ENCODE data around the gene C5orf63. TPM values are rescaled to one million over a fixed set of nuclear protein-coding genes. Genes with fewer than 3 reads are reported as not detected.

C5orf63 gene
- total and polyA plus RNA-seq, 4 donors: 2.1 to 6.4 (median 3.8) TPM

DNA sequence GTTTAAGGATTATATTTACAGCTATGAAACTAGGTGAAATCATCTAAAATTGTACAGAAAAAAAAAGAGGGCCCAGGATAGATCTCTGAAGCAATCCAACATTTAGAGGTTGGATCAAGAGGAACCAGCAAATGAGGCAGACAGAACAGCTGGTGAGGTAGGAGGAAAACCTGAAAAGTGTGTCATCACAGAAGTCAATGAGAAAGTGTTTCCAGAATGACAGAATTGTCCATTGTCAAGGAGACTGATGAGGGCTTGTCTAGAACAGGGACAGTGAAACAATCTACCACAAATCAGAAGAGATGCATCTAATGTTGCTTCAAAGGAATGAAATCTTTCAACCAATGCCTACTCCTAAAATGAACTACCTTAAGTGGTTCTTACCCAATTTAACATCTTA, 6.6 kb downstream of the C5orf63 start:
- Histone ChIP-seq H3K27me3 (ENCODE audit: control insufficient read depth in 4 of 4, insufficient read depth in 4 of 4, low read length in 3 of 4) (no peaks in the 10 kb centered on the region), H3K27ac (ENCODE audit: low read depth in 1 of 2, low read length in 2 of 2) (no peak overlapping the region), H3K4me1 (ENCODE audit: control insufficient read depth in 4 of 4, insufficient read depth in 4 of 4, low read length in 3 of 4) (no peaks in the 10 kb centered on the region), H3K36me3 (ENCODE audit: control insufficient read depth in 4 of 4, insufficient read depth in 3 of 4, low read depth in 1 of 4, low read length in 3 of 4) (peaks cover 0 to 7% (median 1%) of the 10 kb centered on the region in 4 donors), H3K9ac (ENCODE audit: low read depth in 1 of 2, low read length in 2 of 2) (no peak overlapping the region), H3K9me3 (ENCODE audit: control insufficient read depth in 4 of 4, low read length in 3 of 4) (no peaks in the 10 kb centered on the region), H3K4me3 (ENCODE audit: low read depth in 1 of 3, low read length in 3 of 3) (no peak overlapping the region)
- DNase-seq (ENCODE audit: low spot score): no peak
- TF ChIP-seq FOXA1 (IDR thresholded peaks at IDR 0.05) (no peak), TAF1 (conservative IDR thresholded peaks at IDR 0.05) (no peak), HNF4A (conservative IDR thresholded peaks at IDR 0.05) (no peak), MAX (IDR thresholded peaks at IDR 0.05) (no peak), REST (IDR thresholded peaks at IDR 0.05) (no peak), NR2F2 (IDR thresholded peaks at IDR 0.05) (no peak), CTCF (IDR thresholded peaks at IDR 0.05; ENCODE audit: low read depth, low read length, missing input control) (no peak), YY1 (IDR thresholded peaks at IDR 0.05) (no peak)

GRCh38 chr5:127064253-127064840, 9.0 kb downstream of the C5orf63 start:
- DNase-seq (ENCODE audit: low spot score): no peak
- Histone ChIP-seq H3K36me3 (ENCODE audit: control insufficient read depth in 4 of 4, insufficient read depth in 3 of 4, low read depth in 1 of 4, low read length in 3 of 4) (peaks cover 0 to 3% (median under 1%) of the 10 kb centered on the region in 4 donors), H3K4me3 (ENCODE audit: low read depth in 1 of 3, low read length in 3 of 3) (no peak overlapping the region), H3K27me3 (ENCODE audit: control insufficient read depth in 4 of 4, insufficient read depth in 4 of 4, low read length in 3 of 4) (no peaks in the 10 kb centered on the region), H3K4me1 (ENCODE audit: control insufficient read depth in 4 of 4, insufficient read depth in 4 of 4, low read length in 3 of 4) (no peaks in the 10 kb centered on the region), H3K9me3 (ENCODE audit: control insufficient read depth in 4 of 4, low read length in 3 of 4) (no peaks in the 10 kb centered on the region), H3K27ac (ENCODE audit: low read depth in 1 of 2, low read length in 2 of 2) (no peak overlapping the region), H3K9ac (ENCODE audit: low read depth in 1 of 2, low read length in 2 of 2) (no peak overlapping the region)
- WGBS: 91% methylated on average over 4 of the region's 4 CpGs
- TF ChIP-seq SP1 (IDR thresholded peaks at IDR 0.05): no peak
- TF ChIP-seq RAD21 (IDR thresholded peaks at IDR 0.05): no peak
- no peak for TF ChIP-seq RXRA (IDR thresholded peaks at IDR 0.05)
- no peak for TF ChIP-seq TAF1 (conservative IDR thresholded peaks at IDR 0.05)
- TF ChIP-seq ZBTB33 (IDR thresholded peaks at IDR 0.05): no peak
- TF ChIP-seq REST (IDR thresholded peaks at IDR 0.05): no peak
- TF ChIP-seq MAX (IDR thresholded peaks at IDR 0.05): no peak
- TF ChIP-seq HNF4A (conservative IDR thresholded peaks at IDR 0.05): no peak
- TF ChIP-seq CTCF (IDR thresholded peaks at IDR 0.05; ENCODE audit: low read depth, low read length, missing input control): no peak
- TF ChIP-seq JUND (IDR thresholded peaks at IDR 0.05): no peak
- TF ChIP-seq YY1 (IDR thresholded peaks at IDR 0.05): no peak
- no peak for TF ChIP-seq NR2F2 (IDR thresholded peaks at IDR 0.05)
- no peak for TF ChIP-seq FOXA2 (IDR thresholded peaks at IDR 0.05)
- TF ChIP-seq ATF3 (IDR thresholded peaks at IDR 0.05): no peak
- no peak for TF ChIP-seq FOXA1 (IDR thresholded peaks at IDR 0.05)
- no peak for TF ChIP-seq GABPA (IDR thresholded peaks at IDR 0.05 in 1 of 2, conservative IDR thresholded peaks at IDR 0.05 in 1 of 2)
- TF ChIP-seq HNF4G (IDR thresholded peaks at IDR 0.05): no peak

All from liver (tissue), 9 donors.